GM18517 (cell line): ENCODE results near the gene PDLIM4.

Experiments used
- ATAC-seq: cut with Tn5 transposase; IDR thresholded peaks from one replicate; pipeline ENCODE4 v1.9.1; 2021; ENCODE audit warnings: mild to moderate bottlenecking, moderate library complexity; ENCODE audit not compliant: unreplicated experiment

PDLIM4 gene

GRCh38 chr5:132257131-132258101 lies at the start of gene PDLIM4:
PDLIM4 (plus strand) TSS chr5:132257696; CDS start chr5:132257735, 39 bp downstream.
- no peak for ATAC-seq

- ATAC-seq, result no peak
Observed at GRCh38 chr5:132207778-132208177, 49.7 kb upstream of the PDLIM4 start.

GRCh38 chr5:132209131-132209530 lies 48.4 kb upstream of the PDLIM4 start:
- ATAC-seq, result no peak

- no peak for ATAC-seq
Observed at GRCh38 chr5:132209901-132210545, 47.5 kb upstream of the PDLIM4 start.

GRCh38 chr5:132210944-132211343 lies 46.6 kb upstream of the PDLIM4 start:
- no peak for ATAC-seq

- no peak for ATAC-seq
Observed at GRCh38 chr5:132211787-132212186, 45.7 kb upstream of the PDLIM4 start.

- ATAC-seq, result no peak
Observed at GRCh38 chr5:132213666-132214065, 43.8 kb upstream of the PDLIM4 start.

- no peak for ATAC-seq
Observed at GRCh38 chr5:132214491-132214890, 43.0 kb upstream of the PDLIM4 start.

GRCh38 chr5:132215329-132215728 lies 42.2 kb upstream of the PDLIM4 start:
- ATAC-seq, result no peak

- ATAC-seq, result no peak
Observed at GRCh38 chr5:132218321-132218720, 39.2 kb upstream of the PDLIM4 start.

- no peak for ATAC-seq
Observed at GRCh38 chr5:132219289-132219970, 38.1 kb upstream of the PDLIM4 start.

GRCh38 chr5:132219981-132220380 lies 37.5 kb upstream of the PDLIM4 start:
- ATAC-seq, result no peak

GRCh38 chr5:132220491-132220890 lies 37.0 kb upstream of the PDLIM4 start:
- no peak for ATAC-seq

GRCh38 chr5:132221781-132222648 lies 35.5 kb upstream of the PDLIM4 start:
- ATAC-seq, result no peak

GRCh38 chr5:132222649-132223038 lies 34.9 kb upstream of the PDLIM4 start:
- ATAC-seq, result peak; percentile 79

GRCh38 chr5:132223861-132224260 lies 33.6 kb upstream of the PDLIM4 start:
- ATAC-seq, result no peak

GRCh38 chr5:132224716-132225115 lies 32.8 kb upstream of the PDLIM4 start:
- ATAC-seq, result no peak

- ATAC-seq, result no peak
Observed at GRCh38 chr5:132225165-132226032, 32.1 kb upstream of the PDLIM4 start.

GRCh38 chr5:132226516-132227234 lies 30.8 kb upstream of the PDLIM4 start:
- ATAC-seq, result no peak
